HAP-1 (cell line): Measurements from ENCODE around the gene PDPN.

Experiments used
- DNase-seq, 2 experiments: peaks; one replicate each; pipeline ENCODE4 v3.0.0-alpha.2; 2016 to 2020; ENCODE audit warnings: low spot score in 2 of 2
- H3K27me3 ChIP-seq: fragments of 250-450 bp; sonication (Bioruptor Pico); 2 replicates; pipeline ENCODE4 v1.5.1; 2020; ENCODE audit warnings: low read depth, mild to moderate bottlenecking, moderate library complexity
- H3K36me3 ChIP-seq: fragments of 250-450 bp; sonication (Bioruptor Pico); replicated peaks from 2 replicates; pipeline ENCODE4 v1.5.1; 2020; ENCODE audit warnings: mild to moderate bottlenecking
- H3K4me1 ChIP-seq: fragments of 250-450 bp; sonication (Bioruptor Pico); 2 replicates; pipeline ENCODE4 v1.5.1; 2020; ENCODE audit warnings: mild to moderate bottlenecking
- H3K4me3 ChIP-seq: fragments of 250-450 bp; sonication (Bioruptor Pico); 2 replicates; pipeline ENCODE4 v1.5.1; 2020; ENCODE audit warnings: mild to moderate bottlenecking, moderate library complexity
- H3K9me3 ChIP-seq: fragments of 250-450 bp; sonication (Bioruptor Pico); 2 replicates; pipeline ENCODE4 v1.5.1; 2020; ENCODE audit warnings: mild to moderate bottlenecking, moderate library complexity
- in situ Hi-C: fragments of 300-500 bp; cut with MboI; formaldehyde crosslinking; loops from 3 replicates; pipeline ENCODE4 v1.14.3; 2020; ENCODE audit warnings: low sequenced_read_pairs, inconsistent platforms, mixed read lengths

Gene PDPN

GRCh38 chr1:13607002-13607401 lies 23.4 kb downstream of the PDPN start:
- no peaks in the 10 kb centered on the region for H3K27me3 ChIP-seq
- H3K36me3 ChIP-seq, result peaks cover 44% of the 10 kb centered on the region
- no peak overlapping the region for H3K4me3 ChIP-seq
- in situ Hi-C loops, result no loop called here
- no peaks in the 10 kb centered on the region for H3K9me3 ChIP-seq
- no peak for DNase-seq
- H3K4me1 ChIP-seq, result peaks cover 25% of the 10 kb centered on the region

DNA sequence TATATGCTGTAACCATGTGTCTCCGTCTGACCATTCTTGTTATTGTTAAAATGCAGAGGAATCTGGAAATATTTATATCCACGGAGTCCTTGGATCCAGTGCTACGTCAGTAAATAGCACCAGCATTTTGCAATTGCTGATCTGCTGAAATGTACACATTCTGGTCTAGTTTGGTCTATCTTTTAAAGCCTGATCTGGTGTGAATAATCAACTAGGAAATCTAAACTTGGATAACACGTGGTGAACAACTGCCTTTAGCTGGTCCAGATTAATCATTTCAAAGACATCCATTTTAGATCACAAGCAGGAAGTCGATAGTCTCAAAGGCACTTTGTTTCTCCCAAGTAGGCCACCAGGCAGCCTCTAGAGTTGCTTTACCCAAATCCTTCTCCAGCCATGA lies 32.6 kb downstream of the PDPN start:
- no peak overlapping the region for H3K4me3 ChIP-seq
- H3K9me3 ChIP-seq, result no peaks in the 10 kb centered on the region
- peaks cover 10% of the 10 kb centered on the region for H3K4me1 ChIP-seq
- no peaks in the 10 kb centered on the region for H3K27me3 ChIP-seq
- no peak for DNase-seq
- in situ Hi-C loops, result no loop called here
- H3K36me3 ChIP-seq, result peaks cover 38% of the 10 kb centered on the region

GRCh38 chr1:13617108-13617507 lies 33.5 kb downstream of the PDPN start:
- Histone ChIP-seq H3K9me3 (no peaks in the 10 kb centered on the region), H3K27me3 (no peaks in the 10 kb centered on the region), H3K4me3 (no peak overlapping the region), H3K4me1 (peaks cover 10% of the 10 kb centered on the region), H3K36me3 (peaks cover 32% of the 10 kb centered on the region)
- DNase-seq, result no peak
- in situ Hi-C loops, result no loop called here

DNA sequence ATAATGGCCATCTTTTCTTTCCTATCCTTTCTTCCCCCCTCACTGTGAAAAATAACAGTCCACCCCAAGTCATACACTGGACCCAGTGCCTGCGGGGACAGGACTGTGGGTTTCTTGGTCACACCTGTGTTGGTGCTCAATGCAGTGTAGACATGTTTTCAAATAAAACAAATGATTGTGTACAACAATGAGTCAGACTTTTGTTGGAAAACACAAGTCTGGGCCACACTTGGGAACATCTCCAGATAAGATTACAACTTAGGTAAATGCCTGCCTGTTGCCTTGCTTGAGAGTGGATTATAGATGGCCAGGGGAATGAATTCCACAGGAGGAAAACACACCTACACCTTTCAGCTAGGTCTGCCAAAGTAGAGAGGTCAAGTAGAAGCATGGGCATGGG lies 34.1 kb downstream of the PDPN start:
- Histone ChIP-seq H3K27me3 (no peaks in the 10 kb centered on the region), H3K4me3 (no peak overlapping the region), H3K36me3 (peaks cover 32% of the 10 kb centered on the region), H3K4me1 (peaks cover 10% of the 10 kb centered on the region), H3K9me3 (no peaks in the 10 kb centered on the region)
- in situ Hi-C loops, result no loop called here
- DNase-seq, result no peak

DNA sequence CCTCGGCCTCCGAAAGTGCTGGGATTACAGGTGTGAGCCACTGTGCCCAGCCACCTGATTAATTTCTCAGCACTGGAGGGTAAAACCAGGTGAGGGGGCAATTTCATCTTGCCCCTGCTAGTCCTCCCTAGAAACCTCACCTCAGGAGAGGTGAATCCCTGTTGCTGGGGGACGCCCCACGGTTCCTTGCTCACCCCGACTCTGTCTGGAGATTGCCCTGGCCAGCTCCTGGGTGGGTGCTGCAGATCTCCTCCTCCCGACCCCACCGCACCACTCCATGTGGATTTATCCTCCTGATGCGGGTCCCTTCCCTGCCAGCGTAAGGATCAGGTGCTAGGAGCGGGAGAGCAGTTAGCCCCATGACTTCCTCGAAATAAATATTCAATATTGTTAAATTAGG lies 34.9 kb downstream of the PDPN start:
- DNase-seq, result no peak
- H3K4me3 ChIP-seq, result no peak overlapping the region

DNA sequence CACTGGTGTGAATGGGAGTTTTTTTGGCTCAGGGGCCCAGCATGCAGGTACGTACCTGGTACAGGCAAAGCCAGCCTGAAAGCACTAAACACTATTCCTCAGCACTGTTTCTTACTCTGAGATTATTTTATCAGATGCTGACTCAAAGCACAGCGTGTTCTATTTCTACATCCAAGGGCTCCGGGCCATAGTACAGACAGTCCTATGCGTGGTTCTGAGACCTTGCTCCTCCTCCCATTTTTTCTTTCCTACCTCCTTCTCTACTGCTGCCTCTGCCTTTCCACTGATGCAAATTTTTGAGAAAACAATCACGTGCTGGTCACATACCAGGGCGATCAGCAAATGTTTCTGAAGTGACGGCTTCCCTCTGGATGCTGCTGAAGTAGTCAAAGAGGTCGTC lies 36.3 kb downstream of the PDPN start:
- Histone ChIP-seq H3K27me3 (no peaks in the 10 kb centered on the region), H3K4me3 (no peak overlapping the region), H3K9me3 (no peaks in the 10 kb centered on the region), H3K4me1 (peaks cover 10% of the 10 kb centered on the region), H3K36me3 (peaks cover 20% of the 10 kb centered on the region)
- no peak for DNase-seq
- in situ Hi-C loops, result loop anchor here (10.0 kb wide), 1 partner anchor 65 kb away; no protein-coding TSS in a partner anchor

More for the DNA sequence above, 34.9 kb downstream of the PDPN start:
- Histone ChIP-seq H3K36me3 (peaks cover 32% of the 10 kb centered on the region), H3K4me1 (peaks cover 10% of the 10 kb centered on the region), H3K9me3 (no peaks in the 10 kb centered on the region), H3K27me3 (no peaks in the 10 kb centered on the region)
- in situ Hi-C loops, result no loop called here

DNA sequence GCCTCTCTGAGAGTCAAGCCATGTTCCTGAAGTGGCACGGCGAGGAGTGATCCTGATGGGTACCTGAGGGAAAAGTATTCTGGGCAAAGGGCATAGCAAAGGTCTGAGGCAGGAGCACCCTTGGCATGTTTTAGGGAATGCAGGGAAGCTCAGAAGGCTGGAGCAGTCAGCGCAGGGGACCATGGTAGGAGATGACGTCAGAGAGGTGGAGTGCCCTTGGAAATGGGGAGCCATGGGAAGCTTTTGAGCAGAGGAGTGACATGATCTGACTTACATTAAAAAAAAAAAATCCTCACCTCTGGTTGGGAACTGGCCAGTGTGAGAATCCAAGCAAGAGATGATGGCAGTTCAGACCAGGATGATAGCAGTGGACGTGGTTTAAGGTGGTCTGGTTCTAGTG lies 37.2 kb downstream of the PDPN start:
- no peaks in the 10 kb centered on the region for H3K27me3 ChIP-seq
- peaks cover 10% of the 10 kb centered on the region for H3K4me1 ChIP-seq
- H3K9me3 ChIP-seq, result no peaks in the 10 kb centered on the region
- no peak for DNase-seq
- H3K4me3 ChIP-seq, result no peak overlapping the region
- H3K36me3 ChIP-seq, result peaks cover 11% of the 10 kb centered on the region
- in situ Hi-C loops, result loop anchor here (10.0 kb wide), 1 partner anchor 64 kb away; no protein-coding TSS in a partner anchor

GRCh38 chr1:13622446-13622845 lies 38.8 kb downstream of the PDPN start:
- peaks cover 3% of the 10 kb centered on the region for H3K36me3 ChIP-seq
- DNase-seq, result no peak
- no peaks in the 10 kb centered on the region for H3K9me3 ChIP-seq
- in situ Hi-C loops, result loop anchor here (10.0 kb wide), 1 partner anchor 62 kb away; no protein-coding TSS in a partner anchor
- H3K4me1 ChIP-seq, result peaks cover 10% of the 10 kb centered on the region
- no peak overlapping the region for H3K4me3 ChIP-seq
- no peaks in the 10 kb centered on the region for H3K27me3 ChIP-seq

GRCh38 chr1:13623021-13623637 lies 39.5 kb downstream of the PDPN start:
- DNase-seq, result no peak
- Histone ChIP-seq H3K4me1 (peaks cover 10% of the 10 kb centered on the region), H3K27me3 (no peaks in the 10 kb centered on the region), H3K36me3 (no peaks in the 10 kb centered on the region), H3K9me3 (no peaks in the 10 kb centered on the region), H3K4me3 (no peak overlapping the region)
- in situ Hi-C loops, result loop anchor here (10.0 kb wide), 1 partner anchor 62 kb away; no protein-coding TSS in a partner anchor

GRCh38 chr1:13624526-13624925 lies 40.9 kb downstream of the PDPN start:
- no peak for DNase-seq
- Histone ChIP-seq H3K4me1 (peaks cover 2% of the 10 kb centered on the region; the same call in 1 of the 2 replicates), H3K9me3 (no peaks in the 10 kb centered on the region), H3K4me3 (no peak overlapping the region), H3K27me3 (no peaks in the 10 kb centered on the region), H3K36me3 (no peaks in the 10 kb centered on the region)
- in situ Hi-C loops, result loop anchor here (10.0 kb wide), 1 partner anchor 60 kb away; no protein-coding TSS in a partner anchor

- in situ Hi-C loops, result loop anchor here (10.0 kb wide), 1 partner anchor 58 kb away; no protein-coding TSS in a partner anchor
- Histone ChIP-seq H3K27me3 (no peaks in the 10 kb centered on the region), H3K9me3 (no peaks in the 10 kb centered on the region), H3K4me3 (no peak overlapping the region), H3K4me1 (no peaks in the 10 kb centered on the region), H3K36me3 (no peaks in the 10 kb centered on the region)
- DNase-seq, result no peak
These were observed 43.5 kb downstream of the PDPN start for GRCh38 chr1:13627127-13627526.

DNA sequence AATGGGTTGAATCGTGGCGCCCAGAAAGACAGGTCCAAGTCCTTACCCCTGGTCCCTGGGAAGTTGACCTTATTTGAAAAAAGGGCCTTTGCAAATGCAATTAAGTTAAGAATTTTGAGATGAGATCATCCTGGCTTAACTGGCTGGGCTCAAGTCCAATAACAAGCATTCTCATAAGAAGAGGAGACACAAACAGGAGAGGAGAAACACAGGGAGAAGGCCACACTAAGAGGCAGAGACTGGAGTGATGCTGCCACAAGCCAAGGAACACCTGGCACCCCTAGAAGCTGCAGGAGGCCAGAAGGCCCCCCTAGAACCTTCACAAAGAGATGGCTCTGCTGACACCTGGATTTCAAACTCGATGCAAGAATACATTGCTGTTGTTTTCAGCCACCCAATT lies 44.6 kb downstream of the PDPN start:
- Histone ChIP-seq H3K4me3 (no peak overlapping the region), H3K9me3 (no peaks in the 10 kb centered on the region), H3K27me3 (no peaks in the 10 kb centered on the region), H3K36me3 (no peaks in the 10 kb centered on the region), H3K4me1 (no peaks in the 10 kb centered on the region)
- no peak for DNase-seq
- in situ Hi-C loops, result loop anchor here (10.0 kb wide), 1 partner anchor 57 kb away; no protein-coding TSS in a partner anchor

DNA sequence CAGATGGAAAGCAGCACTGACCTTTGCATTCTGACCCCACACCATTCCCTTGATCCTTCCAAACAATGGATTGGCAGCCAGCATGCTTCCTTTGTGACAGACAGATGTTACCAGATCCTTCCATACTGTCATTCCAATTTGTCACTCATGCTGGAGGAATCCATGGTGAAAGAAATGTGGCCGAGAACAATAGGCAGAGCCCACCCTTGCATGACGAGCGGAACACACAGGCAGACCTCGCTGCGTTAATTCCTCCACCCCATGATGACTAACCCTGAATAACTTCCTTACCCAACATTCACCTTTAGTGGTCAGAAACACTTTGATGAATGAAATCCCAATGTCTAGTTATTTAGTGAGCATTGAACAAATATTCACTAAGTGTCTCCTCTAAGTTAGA lies 45.1 kb downstream of the PDPN start:
- Histone ChIP-seq H3K4me3 (no peak overlapping the region), H3K36me3 (no peaks in the 10 kb centered on the region), H3K27me3 (no peaks in the 10 kb centered on the region), H3K4me1 (no peaks in the 10 kb centered on the region), H3K9me3 (no peaks in the 10 kb centered on the region)
- in situ Hi-C loops, result loop anchor here (10.0 kb wide), 1 partner anchor 56 kb away; no protein-coding TSS in a partner anchor
- DNase-seq, result no peak

- no peak overlapping the region for H3K4me3 ChIP-seq
- no peaks in the 10 kb centered on the region for H3K4me1 ChIP-seq
- no peaks in the 10 kb centered on the region for H3K27me3 ChIP-seq
- no peak for DNase-seq
- H3K36me3 ChIP-seq, result no peaks in the 10 kb centered on the region
- H3K9me3 ChIP-seq, result peaks cover 3% of the 10 kb centered on the region
- in situ Hi-C loops, result no loop called here
These were observed 58.8 kb downstream of the PDPN start for GRCh38 chr1:13642306-13643004.
